Effector CD8-positive, alpha-beta T cell (primary cell): ENCODE measurements around the gene OTUB1.

Source experiments
- DNase-seq: peaks from one replicate; lab custom pipeline; 2025; lab: John Stamatoyannopoulos, UW

The OTUB1 gene

GRCh38 chr11:64004590-64004984 is 18.3 kb downstream of the OTUB1 start:
- no peak for DNase-seq

DNA sequence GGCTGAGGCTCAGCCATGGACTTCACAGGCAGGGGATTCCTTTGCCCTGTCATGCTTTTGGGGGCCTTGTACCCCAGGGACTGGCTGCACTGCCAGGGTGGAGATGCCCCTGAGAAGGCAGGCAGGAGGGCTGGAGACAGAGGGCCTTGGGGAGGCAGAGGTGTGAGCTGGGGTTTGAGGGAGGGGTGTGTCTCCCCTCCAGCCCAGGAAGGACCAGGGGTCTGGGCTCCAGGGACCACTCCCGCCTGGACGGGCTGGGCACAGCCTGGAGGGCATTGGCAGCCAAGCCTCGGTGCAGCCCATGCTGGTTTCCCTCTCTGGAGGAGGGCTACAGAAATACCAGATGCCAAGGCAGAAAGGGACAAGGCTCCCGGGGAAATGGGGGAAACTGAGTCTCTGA is 19.5 kb downstream of the OTUB1 start:
- no peak for DNase-seq

GRCh38 chr11:64006398-64006797 is 20.2 kb downstream of the OTUB1 start:
- no peak for DNase-seq

DNA sequence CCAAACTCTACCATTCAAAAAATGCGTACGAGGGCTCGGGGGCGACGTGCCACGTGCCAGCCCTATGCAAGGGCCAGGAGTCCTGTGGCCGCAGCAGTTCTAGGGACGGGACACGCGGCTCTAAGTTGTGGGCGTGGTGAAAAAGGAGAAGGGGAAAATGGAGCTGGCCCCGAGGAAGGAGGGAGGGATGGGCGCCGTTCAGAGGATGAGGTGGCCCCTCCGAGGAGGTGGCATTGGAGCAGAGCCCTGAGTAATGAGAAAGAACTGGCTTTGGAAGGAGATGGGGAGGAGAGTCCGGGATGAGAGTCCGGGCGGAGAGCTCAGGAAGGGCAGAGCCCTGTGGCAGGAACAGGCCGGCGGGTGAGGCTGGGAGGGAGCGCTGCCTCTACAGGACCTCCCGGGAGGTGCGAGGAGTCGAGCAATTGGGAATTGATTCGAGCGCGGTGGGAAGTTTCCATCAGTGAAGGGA is 21.0 kb downstream of the OTUB1 start:
- no peak for DNase-seq

DNA sequence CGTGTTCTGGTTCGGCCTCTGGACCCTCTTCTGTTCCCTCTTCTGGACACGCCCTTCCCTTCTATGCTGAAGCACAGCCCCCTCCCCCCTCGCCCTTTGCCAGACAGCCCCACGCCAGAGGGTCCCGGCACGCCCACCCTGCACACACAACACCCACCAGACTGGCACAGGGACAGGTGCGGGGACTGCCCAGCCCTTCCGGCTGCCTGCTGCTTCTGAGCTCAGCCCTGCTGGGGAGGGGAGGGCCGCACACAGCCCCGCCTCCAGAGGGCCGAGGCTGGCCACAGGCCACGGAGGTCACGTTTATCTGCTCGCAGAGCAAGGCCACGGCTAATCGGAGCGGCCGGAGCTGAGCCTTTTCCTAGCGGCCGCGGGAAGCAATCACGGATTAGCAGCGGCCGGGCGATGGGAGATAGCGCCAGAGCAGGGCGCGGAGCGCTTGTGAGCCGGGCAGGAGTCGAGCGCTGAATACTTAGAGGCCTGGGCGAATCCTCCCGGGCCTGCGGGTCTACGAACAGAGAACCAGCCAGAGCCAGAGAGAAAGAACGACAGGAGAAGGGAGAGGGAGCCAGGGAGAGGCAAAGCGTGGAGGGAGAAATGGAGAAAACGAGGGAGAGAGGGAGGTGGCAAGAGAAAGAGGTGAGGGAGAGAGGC is 21.5 kb downstream of the OTUB1 start:
- no peak for DNase-seq

GRCh38 chr11:64008283-64008913 is 22.2 kb downstream of the OTUB1 start:
- DNase-seq, result no peak

GRCh38 chr11:64008914-64009633 is 22.8 kb downstream of the OTUB1 start:
- DNase-seq, result no peak

DNA sequence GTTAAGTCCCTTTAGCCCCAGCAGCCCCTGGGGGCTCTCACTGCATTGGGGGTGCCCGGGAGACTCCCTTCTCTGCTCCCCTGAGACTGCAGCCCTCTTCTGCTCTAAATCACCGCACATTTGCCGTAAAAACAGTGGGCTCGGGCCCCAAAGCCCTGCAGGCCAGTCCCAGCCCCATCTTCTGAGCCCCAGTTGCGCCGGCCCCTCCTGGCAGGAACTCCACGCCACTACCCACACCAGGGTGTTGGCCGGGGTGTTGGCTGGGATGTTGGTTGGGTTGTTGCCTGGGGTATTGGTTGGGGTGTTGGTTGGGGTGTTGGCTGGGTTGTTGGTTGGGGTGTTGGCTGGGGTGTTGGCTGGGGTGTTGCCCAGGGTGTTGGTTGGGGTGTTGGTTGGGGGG is 23.5 kb downstream of the OTUB1 start:
- no peak for DNase-seq

- no peak for DNase-seq
Observed at GRCh38 chr11:64010783-64011182, 24.5 kb downstream of the OTUB1 start.

DNA sequence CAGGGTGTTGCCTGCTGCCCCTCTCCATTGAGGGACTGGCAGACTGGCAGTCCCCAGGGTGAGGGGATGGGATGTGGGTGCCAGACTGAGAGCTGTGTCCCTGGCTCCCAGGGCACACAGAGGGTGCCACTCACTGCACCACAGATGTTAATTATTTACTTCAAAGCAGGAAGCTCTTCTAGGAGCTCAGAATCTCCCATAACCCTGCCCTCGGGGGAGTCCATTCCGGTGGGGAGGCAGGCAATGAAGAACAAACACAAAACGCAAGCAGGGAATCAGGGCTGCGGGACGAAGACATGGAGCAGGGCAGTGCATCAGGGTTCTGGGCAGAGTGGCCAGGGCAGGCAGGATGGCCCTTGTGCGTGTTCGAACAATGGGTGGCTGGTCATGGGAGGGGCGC is 25.1 kb downstream of the OTUB1 start:
- no peak for DNase-seq

GRCh38 chr11:64013141-64013896 is 27.1 kb downstream of the OTUB1 start:
- no peak for DNase-seq

GRCh38 chr11:64014356-64014755 is 28.1 kb downstream of the OTUB1 start:
- no peak for DNase-seq

DNA sequence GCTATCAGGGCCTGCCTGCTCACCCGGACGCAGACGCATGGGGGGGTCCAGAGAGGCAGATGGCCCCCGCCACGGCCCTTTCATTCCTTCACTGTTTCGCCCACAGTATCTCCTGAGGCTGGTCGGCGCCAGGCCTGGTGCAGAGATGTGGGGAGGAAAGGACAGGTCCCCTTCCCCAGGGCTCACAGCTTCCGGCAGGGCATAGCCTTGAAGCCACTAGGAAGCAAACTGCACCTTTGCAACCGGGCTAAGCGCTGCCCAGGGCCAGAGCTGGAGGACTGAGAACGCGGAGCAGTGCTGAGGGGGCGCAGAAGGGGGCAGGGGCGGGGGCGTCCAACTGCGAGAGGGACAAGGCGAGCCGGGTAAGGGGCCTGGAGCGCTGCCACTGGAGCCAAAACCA is 29.3 kb downstream of the OTUB1 start:
- no peak for DNase-seq

- no peak for DNase-seq
Observed at GRCh38 chr11:64015935-64016845, 30.0 kb downstream of the OTUB1 start.

- no peak for DNase-seq
Observed at GRCh38 chr11:64017945-64018224, 31.6 kb downstream of the OTUB1 start.

DNA sequence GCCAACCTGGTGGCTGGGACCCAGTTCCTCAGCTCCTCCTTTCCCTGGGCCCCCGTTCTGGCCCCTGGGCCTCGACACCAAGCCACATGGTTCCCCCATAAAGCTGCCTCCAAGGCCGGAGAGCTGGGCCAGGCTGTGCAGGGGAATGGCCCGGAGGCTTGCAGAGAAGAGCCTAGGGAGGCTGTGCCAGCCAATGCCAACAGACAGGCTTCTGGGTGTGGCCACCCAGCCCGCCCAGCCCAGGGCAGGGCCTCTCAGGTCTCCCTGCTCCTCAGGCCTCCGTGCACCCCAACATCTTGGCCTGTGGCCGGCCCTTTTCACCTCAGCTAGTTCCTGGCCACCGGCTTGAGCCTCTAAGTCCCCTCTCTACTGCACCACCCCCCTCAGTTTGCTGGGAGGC is 32.1 kb downstream of the OTUB1 start:
- no peak for DNase-seq

- DNase-seq, result no peak
Observed at GRCh38 chr11:64019106-64020037, 33.1 kb downstream of the OTUB1 start.

- no peak for DNase-seq
Observed at GRCh38 chr11:64020976-64021756, 34.9 kb downstream of the OTUB1 start.

- no peak for DNase-seq
Observed at GRCh38 chr11:64021757-64022093, 35.5 kb downstream of the OTUB1 start.
